Neural crest cell (in vitro differentiated cells): ENCODE data around the gene ZFP92. TPM values are rescaled to one million over a fixed set of nuclear protein-coding genes. Genes with fewer than 3 reads are reported as not detected.
A peak's percentile ranks its signal among the peaks of the same experiment; 100 is the strongest.

ENCODE experiments used
- DNase-seq: peaks from one replicate; pipeline ENCODE4 v3.0.0; 2021; ENCODE audit warnings: low read depth, mixed read lengths, low spot score
- H3K27ac Mint-ChIP-seq: one replicate; pipeline ENCODE4 v1.8.0; 2021; ENCODE audit warnings: mild to moderate bottlenecking, mixed read lengths; ENCODE audit not compliant: unreplicated experiment
- H3K27me3 Mint-ChIP-seq: 2 replicates; pipeline ENCODE4 v1.8.0; 2021; ENCODE audit warnings: low read depth, mild to moderate bottlenecking, mixed read lengths
- H3K36me3 Mint-ChIP-seq: 2 replicates; pipeline ENCODE4 v1.8.0; 2021; ENCODE audit warnings: low read depth, mild to moderate bottlenecking, mixed read lengths
- H3K4me1 Mint-ChIP-seq: 2 replicates; pipeline ENCODE4 v1.8.0; 2021; ENCODE audit warnings: mixed read lengths
- H3K4me3 Mint-ChIP-seq: one replicate; pipeline ENCODE4 v1.8.0; 2021; ENCODE audit warnings: mild to moderate bottlenecking, mixed read lengths
- H3K9me3 Mint-ChIP-seq: 2 replicates; pipeline ENCODE4 v1.8.0; 2021; ENCODE audit warnings: mixed read lengths
- CTCF ChIP-seq: fragments of 200-600 bp; sonication (generic); conservative IDR thresholded peaks from 2 replicates; pipeline ENCODE4 v1.5.0; 2021; ENCODE audit warnings: antibody characterized with exemption, mild to moderate bottlenecking
- total RNA-seq: library from RNA; stranded (reverse); gene quantifications from 2 replicates; pipeline ENCODE4 v1.2.1, GENCODE V29; 2021

The ZFP92 gene
- total RNA-seq, 1 donor from 2014 or later, result 0.23 TPM

- no peaks in the 10 kb centered on the region for H3K27me3 Mint-ChIP-seq
- no peak for TF ChIP-seq CTCF
- no peak overlapping the region for H3K27ac Mint-ChIP-seq
- no peaks in the 10 kb centered on the region for H3K9me3 Mint-ChIP-seq
- H3K4me3 Mint-ChIP-seq, result no peak overlapping the region
- H3K36me3 Mint-ChIP-seq, result peaks cover 7% of the 10 kb centered on the region
- no peak for DNase-seq
- H3K4me1 Mint-ChIP-seq, result no peaks in the 10 kb centered on the region
Measured at GRCh38 chrX:153459986-153460385, 48.7 kb downstream of the ZFP92 start.

GRCh38 chrX:153460826-153461225 is 49.6 kb downstream of the ZFP92 start:
- Mint-ChIP-seq H3K4me1 (no peaks in the 10 kb centered on the region), H3K27me3 (no peaks in the 10 kb centered on the region), H3K36me3 (peaks cover 7% of the 10 kb centered on the region), H3K27ac (no peak overlapping the region), H3K4me3 (peak overlapping the region; percentile 48), H3K9me3 (no peaks in the 10 kb centered on the region)
- peak; percentile 71 for TF ChIP-seq CTCF
- DNase-seq, result peak; percentile 61

Other genes starting within 250 kb of the ZFP92 start
- not detected in 2 replicates for gene MAGEA1, start 232.2 kb upstream of the ZFP92 start, total RNA-seq
- gene PNMA6F, start 89.7 kb upstream of the ZFP92 start, total RNA-seq, result not detected in 2 replicates
- 13.9 and 14.8 TPM in 2 replicates for gene ZNF275, start 77.3 kb upstream of the ZFP92 start, total RNA-seq
- gene PNMA6E, start 10.1 kb upstream of the ZFP92 start, total RNA-seq, result not detected in 2 replicates
- 0.77 and 1.6 TPM in 2 replicates for gene TREX2, start 34.6 kb downstream of the ZFP92 start, total RNA-seq
- gene HAUS7, start 59.1 kb downstream of the ZFP92 start, total RNA-seq, result 51.8 and 58.8 TPM in 2 replicates
- 80.6 and 85.2 TPM in 2 replicates for gene BGN, start 83.5 kb downstream of the ZFP92 start, total RNA-seq
- gene ATP2B3, start 106.2 kb downstream of the ZFP92 start, total RNA-seq, result 0.05 and 0.11 TPM in 2 replicates
- gene CCNQ, start 187.7 kb downstream of the ZFP92 start, total RNA-seq, result 24.4 and 25.3 TPM in 2 replicates
- 1.7 TPM in 2 replicates for gene DUSP9, start 235.7 kb downstream of the ZFP92 start, total RNA-seq